Activated naive CD4-positive, alpha-beta T cell treated with anti-CD3 and anti-CD28 coated beads, Interleukin-2, amount 50 U/mL, for 16 hours (primary cell): ENCODE data around the gene C6orf47.

Source experiments
- DNase-seq: peaks from one replicate; pipeline ENCODE4 v3.0.0-alpha.2; 2020

C6orf47 gene

DNA sequence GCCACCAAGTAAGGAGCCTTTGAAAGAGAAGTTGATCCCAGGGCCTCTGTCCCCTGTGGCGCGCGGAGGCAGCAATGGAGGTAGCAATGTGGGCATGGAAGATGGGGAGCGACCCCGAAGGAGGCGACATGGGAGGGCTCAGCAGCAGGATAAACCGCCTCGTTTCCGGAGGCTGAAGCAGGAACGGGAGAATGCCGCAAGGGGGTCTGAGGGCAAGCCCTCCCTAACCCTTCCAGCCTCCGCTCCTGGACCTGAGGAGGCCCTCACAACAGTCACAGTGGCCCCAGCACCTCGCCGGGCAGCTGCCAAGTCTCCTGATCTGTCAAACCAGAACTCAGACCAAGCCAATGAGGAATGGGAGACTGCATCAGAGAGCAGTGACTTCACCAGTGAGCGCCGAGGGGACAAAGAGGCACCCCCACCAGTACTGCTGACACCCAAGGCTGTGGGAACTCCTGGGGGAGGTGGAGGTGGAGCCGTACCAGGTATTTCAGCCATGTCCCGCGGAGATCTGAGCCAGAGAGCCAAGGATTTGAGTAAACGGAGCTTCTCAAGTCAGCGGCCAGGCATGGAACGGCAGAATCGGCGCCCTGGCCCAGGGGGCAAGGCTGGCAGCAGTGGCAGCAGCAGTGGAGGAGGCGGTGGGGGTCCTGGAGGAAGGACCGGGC, 28.2 kb downstream of the C6orf47 start:
- no peak for DNase-seq

DNA sequence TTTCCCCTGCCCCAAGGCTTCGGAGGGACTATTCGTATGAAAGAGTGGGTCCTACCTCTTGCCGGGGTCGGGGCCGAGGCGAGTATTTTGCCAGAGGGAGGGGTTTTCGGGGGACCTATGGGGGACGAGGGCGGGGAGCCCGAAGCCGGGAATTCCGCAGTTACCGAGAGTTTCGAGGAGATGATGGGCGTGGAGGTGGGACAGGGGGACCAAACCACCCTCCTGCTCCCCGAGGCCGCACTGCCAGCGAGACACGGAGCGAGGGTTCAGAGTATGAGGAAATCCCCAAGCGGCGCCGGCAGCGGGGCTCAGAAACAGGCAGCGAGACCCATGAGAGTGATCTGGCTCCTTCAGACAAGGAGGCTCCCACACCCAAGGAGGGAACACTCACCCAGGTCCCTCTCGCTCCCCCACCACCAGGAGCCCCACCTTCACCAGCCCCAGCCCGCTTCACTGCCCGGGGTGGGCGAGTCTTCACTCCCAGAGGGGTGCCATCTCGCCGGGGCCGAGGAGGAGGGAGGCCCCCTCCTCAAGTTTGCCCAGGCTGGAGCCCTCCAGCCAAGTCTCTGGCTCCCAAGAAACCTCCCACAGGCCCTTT, 28.8 kb downstream of the C6orf47 start:
- DNase-seq: no peak

DNA sequence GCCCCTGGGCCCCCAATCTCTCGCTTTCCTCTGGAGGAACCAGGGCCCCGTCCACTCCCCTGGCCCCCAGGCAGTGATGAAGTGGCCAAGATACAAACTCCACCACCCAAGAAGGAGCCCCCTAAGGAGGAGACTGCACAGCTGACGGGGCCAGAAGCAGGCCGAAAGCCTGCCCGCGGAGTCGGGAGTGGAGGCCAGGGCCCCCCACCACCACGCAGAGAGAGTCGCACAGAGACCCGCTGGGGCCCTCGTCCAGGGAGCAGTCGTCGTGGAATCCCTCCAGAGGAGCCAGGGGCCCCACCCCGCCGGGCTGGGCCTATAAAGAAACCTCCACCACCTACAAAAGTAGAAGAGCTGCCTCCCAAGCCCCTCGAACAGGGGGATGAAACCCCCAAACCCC, 29.4 kb downstream of the C6orf47 start:
- no peak for DNase-seq

DNA sequence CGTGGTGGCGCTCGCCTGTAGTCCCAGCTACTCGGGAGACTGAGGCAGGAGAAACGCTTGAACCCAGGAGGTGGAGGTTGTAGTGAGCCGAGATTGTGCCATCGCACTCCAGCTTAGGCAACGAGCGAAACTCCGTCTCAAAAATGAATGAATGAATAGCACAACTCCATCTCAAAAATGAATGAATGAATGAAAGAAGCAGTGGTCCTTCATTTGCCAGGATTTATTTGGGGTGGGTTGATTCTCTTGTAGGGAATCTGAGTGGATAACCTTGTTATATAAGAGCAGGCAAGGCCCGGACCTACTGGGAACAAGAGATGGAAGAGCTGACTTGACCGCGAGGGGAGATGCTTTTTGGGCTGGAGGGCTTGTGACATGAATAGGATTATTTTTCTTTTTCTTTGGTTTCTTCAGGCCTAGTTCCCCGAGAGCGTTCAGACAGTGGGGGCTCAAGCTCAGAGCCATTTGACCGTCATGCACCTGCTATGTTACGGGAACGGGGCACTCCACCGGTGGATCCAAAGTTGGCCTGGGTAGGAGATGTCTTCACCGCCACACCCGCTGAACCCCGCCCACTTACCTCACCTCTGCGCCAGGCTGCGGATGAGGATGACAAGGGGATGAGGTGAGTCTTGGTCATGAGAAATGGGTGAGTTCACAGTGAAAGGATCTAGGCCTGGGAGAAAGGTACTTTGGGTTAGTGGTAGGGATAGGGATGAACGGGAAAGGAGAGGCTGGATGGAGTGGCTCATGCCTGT, 30.2 kb downstream of the C6orf47 start:
- DNase-seq: no peak

DNA sequence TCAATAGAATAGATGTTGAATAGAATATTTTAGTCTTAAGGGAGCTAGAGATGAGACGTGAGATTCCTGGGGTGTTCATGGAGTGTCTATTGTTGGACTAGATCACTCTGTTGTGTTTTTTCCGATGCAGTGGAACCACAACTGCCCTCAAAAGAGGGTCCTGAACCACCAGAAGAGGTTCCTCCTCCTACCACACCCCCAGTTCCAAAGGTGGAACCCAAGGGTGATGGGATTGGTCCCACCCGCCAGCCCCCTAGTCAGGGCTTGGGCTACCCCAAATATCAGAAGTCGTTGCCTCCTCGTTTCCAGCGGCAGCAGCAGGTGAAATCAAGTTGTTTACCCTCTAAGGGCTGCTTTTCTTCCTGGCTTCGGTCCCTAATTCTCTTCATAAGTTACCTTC, 31.6 kb downstream of the C6orf47 start:
- no peak for DNase-seq

DNA sequence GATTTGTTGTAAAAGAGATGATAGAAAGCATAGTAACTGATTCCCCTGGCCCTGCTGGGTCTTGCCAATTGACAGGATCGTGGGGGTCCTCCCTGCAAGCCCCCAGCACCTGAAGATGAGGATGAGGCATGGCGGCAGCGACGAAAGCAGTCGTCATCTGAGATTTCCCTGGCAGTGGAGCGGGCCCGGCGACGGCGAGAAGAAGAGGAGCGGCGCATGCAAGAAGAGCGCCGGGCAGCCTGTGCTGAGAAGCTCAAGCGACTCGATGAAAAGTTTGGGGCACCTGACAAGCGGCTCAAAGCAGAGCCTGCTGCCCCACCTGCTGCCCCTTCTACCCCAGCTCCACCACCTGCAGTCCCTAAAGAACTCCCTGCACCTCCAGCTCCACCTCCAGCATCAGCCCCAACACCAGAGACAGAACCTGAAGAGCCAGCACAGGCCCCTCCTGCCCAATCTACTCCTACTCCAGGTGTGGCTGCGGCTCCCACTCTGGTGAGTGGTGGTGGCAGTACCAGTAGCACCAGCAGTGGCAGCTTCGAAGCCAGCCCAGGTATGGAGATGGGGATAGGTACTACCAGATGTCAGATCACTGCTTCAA, 32.8 kb downstream of the C6orf47 start:
- DNase-seq: no peak

DNA sequence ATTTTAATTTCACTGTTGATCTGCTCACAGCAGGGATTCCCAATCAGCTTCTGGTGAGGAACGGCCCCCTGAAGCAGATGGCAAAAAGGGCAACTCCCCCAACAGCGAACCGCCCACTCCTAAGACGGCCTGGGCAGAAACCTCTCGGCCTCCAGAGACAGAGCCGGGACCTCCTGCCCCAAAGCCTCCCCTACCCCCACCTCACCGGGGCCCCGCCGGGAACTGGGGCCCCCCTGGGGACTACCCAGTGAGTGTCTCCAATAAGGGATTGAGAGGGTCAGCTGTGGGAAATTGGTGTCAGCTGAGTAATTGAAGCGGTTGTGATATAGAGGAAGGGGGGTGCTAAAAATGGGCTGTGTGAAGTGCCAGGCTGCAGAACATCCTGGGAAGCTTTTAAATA, 33.6 kb downstream of the C6orf47 start:
- no peak for DNase-seq

DNA sequence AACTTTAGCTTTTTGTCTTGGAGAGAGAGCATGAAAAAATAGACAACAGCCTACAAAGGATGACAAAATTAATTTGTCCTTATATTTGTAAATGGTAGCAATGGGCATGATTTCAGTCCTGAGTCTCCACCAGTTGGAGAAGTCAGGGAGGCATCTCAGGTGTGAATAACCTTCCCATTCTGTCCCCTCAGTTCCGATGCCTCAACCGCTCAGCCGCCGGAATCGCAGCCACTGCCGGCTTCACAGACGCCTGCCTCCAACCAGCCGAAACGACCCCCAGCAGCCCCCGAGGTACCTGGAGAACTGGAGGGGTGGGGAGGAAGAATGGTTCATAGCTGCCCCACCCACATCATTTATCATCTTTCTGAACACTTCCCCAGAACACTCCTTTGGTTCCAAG, 36.5 kb downstream of the C6orf47 start:
- no peak for DNase-seq

DNA sequence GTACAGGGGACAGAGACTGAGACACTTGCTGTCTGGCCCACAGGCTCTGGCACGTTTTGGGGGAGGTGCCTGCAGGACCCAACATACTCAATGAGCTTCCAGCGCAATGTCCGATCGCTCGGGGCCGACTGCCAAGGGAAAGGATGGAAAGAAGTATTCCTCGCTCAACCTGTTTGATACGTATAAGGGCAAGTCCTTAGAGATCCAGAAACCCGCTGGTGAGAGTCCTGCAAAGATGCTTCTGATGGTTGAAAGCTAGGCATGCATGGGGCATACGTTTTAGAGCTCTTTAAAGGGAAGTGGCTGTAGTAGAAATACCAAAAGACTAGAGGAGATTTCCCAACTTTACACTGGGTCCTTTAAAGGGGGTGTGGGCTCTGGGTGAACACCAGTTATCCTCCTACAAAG, 37.9 kb downstream of the C6orf47 start:
- DNase-seq: no peak

DNA sequence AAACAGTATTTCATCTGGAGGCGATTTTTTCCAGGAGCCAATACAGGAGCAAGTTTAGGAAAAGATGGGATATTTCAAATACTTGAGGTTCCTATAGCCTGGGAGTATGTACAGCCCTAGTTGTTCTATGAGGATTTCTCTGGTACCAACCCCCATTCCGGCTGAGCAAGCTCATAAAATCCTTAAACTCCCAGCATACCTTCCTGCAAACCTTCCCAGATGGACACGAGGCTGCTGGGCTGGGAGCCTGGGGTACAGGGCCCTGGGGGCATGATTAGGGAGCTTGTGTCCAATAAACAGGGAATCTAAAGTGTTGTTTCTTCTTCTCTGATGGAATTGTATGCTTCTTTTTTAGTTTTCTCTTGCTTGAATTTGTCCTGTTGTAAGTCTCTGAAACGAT, 38.6 kb downstream of the C6orf47 start:
- DNase-seq: no peak

DNA sequence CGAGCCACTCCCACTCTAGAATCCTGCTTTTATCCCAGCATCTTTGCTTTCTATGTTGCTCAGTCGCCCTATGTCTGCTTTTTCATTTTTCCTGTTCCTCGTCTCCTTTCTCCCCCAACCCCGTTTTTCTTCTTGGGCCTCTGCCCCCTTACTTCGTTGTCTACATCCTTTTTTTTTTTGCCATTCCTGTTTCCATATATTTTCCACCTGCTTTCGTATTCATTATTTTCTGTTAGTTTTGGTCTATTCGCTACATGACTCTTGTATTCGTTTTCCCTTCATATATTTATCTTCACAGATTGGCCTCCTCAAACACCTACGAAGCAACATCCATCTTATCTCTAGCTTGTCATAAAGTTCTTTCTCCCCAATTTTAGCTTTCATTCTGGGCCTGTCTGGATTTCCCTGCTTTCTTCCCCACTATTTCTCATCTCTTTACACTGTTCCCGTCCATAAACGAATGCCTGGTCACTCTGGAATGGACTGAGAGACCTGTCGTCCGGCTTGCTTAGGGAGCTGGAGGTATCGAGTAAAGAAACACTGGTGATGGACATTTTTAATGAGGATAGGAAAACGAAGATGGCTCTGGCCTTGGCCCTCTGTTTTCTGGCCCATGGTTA, 39.1 kb downstream of the C6orf47 start:
- no peak for DNase-seq

DNA sequence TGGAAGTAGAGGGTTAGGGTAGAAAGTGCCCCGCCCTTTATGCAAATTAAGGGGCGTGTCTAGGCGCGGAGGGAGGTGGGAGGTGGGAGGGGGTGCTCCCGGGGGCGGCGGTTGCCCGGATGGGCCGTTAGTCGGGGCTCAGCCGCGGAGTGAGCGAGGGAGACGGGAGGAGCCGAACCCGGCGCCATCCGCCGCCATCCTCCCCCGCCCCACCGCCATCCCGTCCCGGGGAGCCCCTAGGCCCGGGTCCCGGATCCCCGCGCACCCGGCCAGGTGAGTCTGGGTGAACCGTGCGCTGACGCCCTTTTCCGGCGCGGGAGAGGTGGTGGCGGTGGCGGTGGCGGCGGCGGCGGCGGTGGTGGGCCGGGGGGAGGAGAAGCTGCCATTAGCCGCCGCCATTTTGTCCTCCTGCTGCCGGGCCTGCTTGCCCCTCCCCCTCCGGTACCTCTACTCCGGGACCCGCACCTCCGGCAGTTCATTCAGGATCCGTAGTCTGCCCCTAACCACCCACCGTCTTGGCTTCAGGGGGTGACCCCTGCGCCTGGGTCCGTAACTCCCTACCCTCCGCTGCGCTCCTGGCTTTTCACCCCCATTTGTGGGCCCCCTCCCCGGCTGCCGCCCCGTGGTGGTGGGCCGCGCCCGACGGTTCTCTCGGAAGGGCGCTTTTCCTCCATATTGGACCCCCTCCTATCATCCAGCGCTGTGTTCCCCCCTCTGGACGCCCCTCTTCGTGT, 39.8 kb downstream of the C6orf47 start, which contains the start of gene PRRC2A:
PRRC2A (plus strand) TSS at position 130 of the 734 bp plus-strand sequence. CDS start 2,075 bp downstream, outside the sequence.
- DNase-seq: peak; percentile 95

DNA sequence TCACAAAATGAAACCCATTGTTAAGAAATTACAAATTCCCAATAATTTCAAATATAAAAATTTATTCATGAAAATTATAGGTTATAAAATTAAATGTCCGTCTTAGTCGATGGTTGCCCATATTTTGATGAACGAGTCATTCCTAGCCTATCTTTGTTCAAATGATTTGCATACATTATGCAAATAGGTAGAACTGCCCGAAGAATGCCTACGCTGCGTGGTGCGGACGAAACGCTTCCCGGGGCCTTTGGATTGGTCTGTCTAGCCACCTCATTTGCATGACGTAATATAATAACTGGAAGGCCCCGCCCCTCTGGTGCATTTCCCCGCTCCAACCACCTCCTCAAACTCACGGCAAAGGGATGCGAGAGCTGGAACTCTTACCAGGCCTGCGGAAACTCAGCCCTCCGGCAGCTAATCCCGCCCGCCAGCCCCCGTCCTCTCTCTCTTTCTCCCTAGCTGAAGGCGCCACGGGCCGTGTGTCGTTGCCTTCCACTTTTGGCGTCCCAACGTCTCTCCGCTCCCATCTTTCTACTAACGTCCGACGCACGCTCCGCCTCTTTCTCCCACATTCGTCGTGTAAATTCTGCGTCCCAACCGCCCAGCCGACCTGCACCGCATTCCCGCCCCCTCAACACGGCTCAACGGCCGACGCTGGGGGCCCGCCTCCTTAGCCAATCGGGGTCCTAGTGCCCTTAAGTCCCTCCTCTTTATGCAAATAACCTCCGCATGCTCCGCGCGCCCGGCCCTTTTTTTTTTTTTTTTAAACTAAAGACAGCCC, 40.6 kb downstream of the C6orf47 start:
- DNase-seq: peak; percentile 97

DNA sequence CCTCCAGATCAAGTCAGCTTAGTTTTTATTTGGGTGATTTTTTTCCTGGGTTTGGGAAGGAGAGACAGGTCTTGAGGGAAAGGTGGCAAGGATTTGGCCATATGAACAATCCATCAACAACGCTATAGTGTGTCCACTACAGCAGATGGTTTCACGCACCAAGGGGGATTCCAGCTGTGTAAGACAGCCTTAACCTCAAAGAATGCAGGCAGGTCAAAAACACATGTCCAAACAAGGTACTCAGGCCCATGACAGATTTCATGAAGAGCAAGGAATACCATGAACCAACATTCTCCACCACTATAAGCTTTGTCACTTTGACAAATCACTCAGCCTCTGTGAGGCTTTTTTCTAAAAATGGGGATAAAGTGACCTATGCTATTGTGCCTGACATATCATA, 43.6 kb downstream of the C6orf47 start:
- no peak for DNase-seq

DNA sequence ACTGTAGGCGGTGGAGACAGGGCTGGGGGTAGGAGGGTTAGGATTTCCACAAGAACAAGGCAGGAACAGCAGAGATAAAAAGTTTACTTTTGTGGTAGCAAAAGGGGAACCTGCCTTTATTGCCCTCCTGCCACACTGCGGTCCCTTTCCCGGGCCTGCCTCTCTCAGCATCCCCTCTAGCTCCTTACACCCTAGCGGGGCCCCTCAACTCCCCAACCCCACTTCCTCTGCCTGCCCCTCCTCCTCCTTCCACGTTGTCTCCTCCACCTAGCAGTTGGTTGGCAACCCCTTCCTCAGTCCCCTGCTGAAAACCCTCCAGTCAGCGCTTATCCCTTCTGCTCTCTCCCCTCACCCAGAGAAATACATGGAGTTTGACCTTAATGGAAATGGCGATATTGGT, 44.8 kb downstream of the C6orf47 start:
- DNase-seq: peak; percentile 34

DNA sequence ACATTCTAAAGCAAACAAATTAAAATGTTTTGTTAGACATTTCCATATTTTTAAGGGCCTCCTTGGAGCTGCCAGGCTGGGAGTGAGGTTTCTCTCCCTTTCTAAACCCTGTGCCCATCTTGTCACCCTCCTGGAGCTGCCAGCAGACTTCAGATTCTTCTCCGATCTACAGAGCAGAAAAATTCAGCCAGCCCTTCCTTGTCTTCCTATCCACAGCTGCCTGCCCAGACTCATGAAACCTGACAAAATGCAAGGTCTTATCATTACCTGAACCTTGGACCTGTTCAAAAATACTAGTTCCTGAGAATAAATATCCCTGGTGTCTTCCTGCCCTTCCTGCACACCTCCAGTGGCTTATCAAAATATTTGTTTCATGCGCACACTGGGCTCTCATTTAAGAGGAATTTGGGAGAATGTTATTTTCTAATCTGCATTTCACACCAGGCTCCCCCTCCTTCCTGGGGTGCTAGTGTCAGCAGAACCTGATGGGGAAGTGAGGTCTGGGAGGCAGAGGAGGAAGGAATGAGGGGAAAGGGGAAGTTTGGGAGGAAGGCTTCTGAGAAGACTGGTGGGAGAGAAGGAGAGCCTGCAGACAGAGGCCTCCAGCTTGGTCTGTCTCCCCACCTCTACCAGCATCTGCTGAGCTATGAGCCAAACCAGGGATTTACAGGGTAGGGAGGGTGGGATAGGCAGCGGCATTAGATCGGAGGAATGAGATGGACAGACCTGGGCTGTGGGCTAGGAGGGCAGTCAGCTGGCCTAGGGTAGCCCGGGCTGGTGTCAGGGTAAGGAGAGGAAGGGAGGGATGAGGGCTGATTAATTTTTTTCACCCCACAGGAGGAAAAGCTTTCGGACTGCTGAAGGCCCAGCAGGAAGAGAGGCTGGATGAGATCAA, 45.6 kb downstream of the C6orf47 start, which contains the start of gene AIF1:
AIF1 (plus strand) TSS at position 551 of the 895 bp plus-strand sequence; CDS start at position 647, 96 bp downstream.
- DNase-seq: no peak

DNA sequence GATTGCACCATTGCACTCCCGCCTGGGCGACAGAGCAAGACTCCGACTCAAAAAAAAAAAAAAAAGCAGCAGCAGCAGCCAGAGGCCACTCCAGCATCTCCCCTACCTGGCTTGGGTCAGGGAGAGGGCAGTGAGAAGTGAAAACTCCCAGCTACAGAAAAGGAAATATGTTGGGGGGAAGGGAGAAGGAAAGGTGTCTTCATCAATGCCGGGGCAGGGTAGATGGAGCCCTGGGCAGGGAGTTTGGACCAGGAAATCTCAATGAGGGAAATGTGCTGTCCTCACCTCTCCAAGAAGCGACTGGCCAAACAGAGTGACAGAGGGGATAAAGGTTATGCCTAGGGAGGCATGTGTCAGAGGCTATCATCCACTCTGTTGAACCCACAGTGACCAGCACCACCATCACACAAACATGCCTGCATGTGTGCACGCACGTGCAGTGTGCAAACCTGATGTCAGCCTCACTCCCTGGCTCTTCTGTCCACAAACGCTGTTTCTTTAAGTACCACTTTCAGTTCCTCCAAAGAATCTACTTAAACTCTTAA, 46.4 kb downstream of the C6orf47 start:
- DNase-seq: no peak

DNA sequence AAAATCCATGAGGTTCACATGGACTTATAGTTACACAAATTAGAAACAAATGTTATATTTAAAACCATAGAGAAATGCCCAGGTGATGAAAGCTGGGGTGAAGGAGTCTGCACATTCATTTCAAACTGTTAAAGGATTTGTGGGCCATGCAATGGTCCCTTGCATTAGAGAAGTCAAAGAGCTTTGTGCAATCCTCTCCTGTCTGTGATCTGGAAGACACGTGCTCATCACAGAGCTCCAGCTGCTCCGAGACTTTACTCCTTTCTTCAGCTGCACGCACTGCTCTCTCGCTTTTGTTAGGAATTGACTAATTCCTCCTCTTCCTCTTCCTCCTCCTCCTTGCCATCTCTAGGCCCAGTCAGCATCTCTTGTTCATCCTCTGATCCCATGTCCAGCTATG, 49.6 kb downstream of the C6orf47 start:
- no peak for DNase-seq

DNA sequence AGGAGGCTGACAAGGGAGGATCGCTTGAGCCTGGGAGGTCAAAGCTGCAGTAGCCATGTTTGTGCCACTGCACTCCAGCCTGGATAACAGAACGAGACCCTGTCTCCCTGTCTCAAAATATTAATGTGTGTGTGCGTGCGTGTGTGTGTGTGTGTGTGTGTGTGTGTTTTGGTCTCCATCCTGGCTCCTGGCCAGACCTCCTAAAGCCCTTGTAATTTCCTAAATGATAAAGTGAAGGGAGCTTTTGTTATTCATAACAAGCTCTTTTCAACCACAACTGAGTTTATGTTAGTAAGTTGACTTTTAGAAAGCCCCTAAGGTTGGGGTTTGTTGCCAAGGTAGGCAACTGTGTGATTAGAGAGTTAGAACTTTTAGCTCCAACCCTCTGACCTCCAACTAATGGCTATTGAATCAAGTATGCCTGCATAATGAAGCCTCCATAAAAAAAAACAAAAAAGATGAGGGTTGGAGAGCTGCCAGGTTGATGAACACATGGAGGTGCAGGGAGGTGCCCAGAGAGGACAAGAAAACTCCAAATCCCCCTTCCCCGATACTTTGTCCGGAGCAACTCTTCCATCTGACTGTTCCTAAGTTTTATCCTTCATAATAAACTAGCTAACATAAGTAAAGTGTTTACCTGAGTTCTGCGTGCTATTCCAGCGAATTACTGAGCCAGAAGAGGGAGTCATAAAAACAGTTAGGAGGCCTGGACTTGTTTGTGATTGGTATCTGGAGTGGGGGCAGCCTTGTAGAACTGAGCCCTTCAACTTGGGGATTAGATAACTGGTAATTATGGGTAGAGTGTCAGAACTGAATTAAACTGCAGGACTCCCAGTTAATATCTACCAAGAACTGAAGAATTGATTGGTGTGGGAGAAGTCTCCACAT, 50.8 kb downstream of the C6orf47 start:
- no peak for DNase-seq
